Neural progenitor cell (in vitro differentiated cells): Measurements from ENCODE around the gene COL4A4. TPM values are rescaled to one million over a fixed set of nuclear protein-coding genes. Genes with fewer than 3 reads are reported as not detected.

Experiments used
- DNase-seq: peaks from one replicate; pipeline ENCODE4 v3.0.0-alpha.2; 2016; ENCODE audit warnings: low spot score
- H2AFZ ChIP-seq: fragments of 200-600 bp; sonication (generic); replicated peaks from 2 replicates; pipeline ENCODE4 v1.6.1; 2016; ENCODE audit warnings: antibody characterized with exemption
- H3F3A ChIP-seq: fragments of 200-600 bp; sonication (generic); 2 replicates; pipeline ENCODE4 v1.6.1; 2016; ENCODE audit warnings: antibody characterized with exemption, low read depth
- H3K27ac ChIP-seq: fragments of 200-600 bp; sonication (generic); 2 replicates; pipeline ENCODE4 v1.5.1; 2016; ENCODE audit warnings: mild to moderate bottlenecking
- H3K27me3 ChIP-seq: fragments of 200-600 bp; sonication (generic); 2 replicates; pipeline ENCODE4 v1.6.1; 2016; ENCODE audit warnings: mild to moderate bottlenecking, moderate library complexity
- H3K36me3 ChIP-seq: fragments of 200-600 bp; sonication (generic); 2 replicates; pipeline ENCODE4 v1.5.1; 2016
- H3K4me1 ChIP-seq: fragments of 200-600 bp; sonication (generic); 2 replicates; pipeline ENCODE4 v1.6.1; 2016; ENCODE audit warnings: mixed run types
- H3K4me2 ChIP-seq: fragments of 200-600 bp; sonication (generic); 2 replicates; pipeline ENCODE4 v1.6.1; 2016
- H3K4me3 ChIP-seq: fragments of 200-600 bp; sonication (generic); 2 replicates; pipeline ENCODE4 v1.5.1; 2016
- H3K79me2 ChIP-seq: fragments of 200-600 bp; sonication (generic); 2 replicates; pipeline ENCODE4 v1.6.1; 2016; ENCODE audit warnings: low read depth
- H3K9ac ChIP-seq: fragments of 200-600 bp; sonication (generic); 2 replicates; pipeline ENCODE4 v1.6.1; 2016
- H3K9me3 ChIP-seq: fragments of 200-600 bp; sonication (generic); 2 replicates; pipeline ENCODE4 v1.5.1; 2016; ENCODE audit warnings: low read depth
- H4K20me1 ChIP-seq: fragments of 200-600 bp; sonication (generic); 2 replicates; pipeline ENCODE4 v1.6.1; 2016; ENCODE audit warnings: low read depth
- H3K27ac Mint-ChIP-seq: 3 replicates; pipeline ENCODE4 v1.8.0; 2021; ENCODE audit warnings: mixed read lengths
- H3K27me3 Mint-ChIP-seq: 2 replicates; pipeline ENCODE4 v1.8.0; 2022; ENCODE audit warnings: low read depth, mild to moderate bottlenecking, inconsistent platforms, moderate library complexity, mixed read lengths; ENCODE audit not compliant: insufficient read depth
- H3K36me3 Mint-ChIP-seq: 3 replicates; pipeline ENCODE4 v1.8.0; 2021; ENCODE audit warnings: mixed read lengths
- H3K4me1 Mint-ChIP-seq: 3 replicates; pipeline ENCODE4 v1.8.0; 2021; ENCODE audit warnings: mixed read lengths
- H3K4me3 Mint-ChIP-seq: 3 replicates; pipeline ENCODE4 v1.8.0; 2021; ENCODE audit warnings: mild to moderate bottlenecking, moderate library complexity, mixed read lengths
- H3K9me3 Mint-ChIP-seq: 3 replicates; pipeline ENCODE4 v1.8.0; 2020; ENCODE audit warnings: mixed read lengths
- EZH2 ChIP-seq: fragments of 200-600 bp; sonication (generic); IDR thresholded peaks from 2 replicates; pipeline ENCODE4 v1.6.1; 2017; ENCODE audit warnings: antibody characterized with exemption, mild to moderate bottlenecking, moderate library complexity
- EZH2phosphoT487 ChIP-seq: fragments of 200-600 bp; sonication (generic); IDR thresholded peaks from 2 replicates; pipeline ENCODE4 v1.6.1; 2017; ENCODE audit warnings: antibody characterized with exemption
- total RNA-seq: library from RNA; depleted of rRNA; stranded (reverse); fragments of >200 nt; gene quantifications from 2 replicates; pipeline ENCODE4 v1.2.3, GENCODE V29; 2015; ENCODE audit warnings: low replicate concordance
- TF ChIP-seq, protein P1 (sequence below): fragments of 200-600 bp; sonication (generic); IDR thresholded peaks from 2 replicates; pipeline ENCODE4 v1.5.1; 2017; ENCODE audit warnings: antibody characterized with exemption, mild to moderate bottlenecking

COL4A4 gene
- total RNA-seq, 1 donor from 2014 or later = 0.60 TPM

DNA sequence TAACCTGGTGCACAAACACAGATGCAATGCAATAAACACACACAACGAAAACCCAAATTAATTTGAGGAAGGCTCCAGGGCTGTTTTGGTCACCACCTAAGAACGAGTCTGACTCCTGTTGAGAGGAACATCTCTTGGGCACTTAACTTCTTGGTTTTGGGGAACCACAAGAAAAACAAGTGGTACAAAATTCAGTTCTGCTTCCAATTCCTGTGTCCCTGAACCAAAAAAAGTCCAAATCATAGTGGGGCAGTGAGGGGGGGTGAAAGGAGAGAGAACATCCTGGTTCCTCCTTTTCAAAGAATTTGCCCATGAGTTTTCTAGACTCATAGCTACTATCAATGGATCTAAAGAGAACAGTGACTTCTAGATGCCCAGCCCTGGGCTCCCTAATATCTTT, 143.6 kb downstream of the COL4A4 start:
- H3K4me3 Mint-ChIP-seq = no peak overlapping the region
- H3K27me3 Mint-ChIP-seq = peaks cover 6% of the 10 kb centered on the region
- Histone ChIP-seq H3K4me3 (no peak overlapping the region), H2AFZ (no peak overlapping the region), H3K9me3 (no peaks in the 10 kb centered on the region), H3K36me3 (no peaks in the 10 kb centered on the region), H3K79me2 (no peaks in the 10 kb centered on the region), H3K4me2 (no peak overlapping the region), H3K27me3 (no peaks in the 10 kb centered on the region), H3K27ac (no peak overlapping the region), H4K20me1 (no peaks in the 10 kb centered on the region), H3K4me1 (no peaks in the 10 kb centered on the region), H3F3A (no peaks in the 10 kb centered on the region), H3K9ac (no peak overlapping the region)
- H3K9me3 Mint-ChIP-seq = no peaks in the 10 kb centered on the region
- no peak overlapping the region for H3K27ac Mint-ChIP-seq
- no peak for DNase-seq
- TF ChIP-seq, protein P1, sequence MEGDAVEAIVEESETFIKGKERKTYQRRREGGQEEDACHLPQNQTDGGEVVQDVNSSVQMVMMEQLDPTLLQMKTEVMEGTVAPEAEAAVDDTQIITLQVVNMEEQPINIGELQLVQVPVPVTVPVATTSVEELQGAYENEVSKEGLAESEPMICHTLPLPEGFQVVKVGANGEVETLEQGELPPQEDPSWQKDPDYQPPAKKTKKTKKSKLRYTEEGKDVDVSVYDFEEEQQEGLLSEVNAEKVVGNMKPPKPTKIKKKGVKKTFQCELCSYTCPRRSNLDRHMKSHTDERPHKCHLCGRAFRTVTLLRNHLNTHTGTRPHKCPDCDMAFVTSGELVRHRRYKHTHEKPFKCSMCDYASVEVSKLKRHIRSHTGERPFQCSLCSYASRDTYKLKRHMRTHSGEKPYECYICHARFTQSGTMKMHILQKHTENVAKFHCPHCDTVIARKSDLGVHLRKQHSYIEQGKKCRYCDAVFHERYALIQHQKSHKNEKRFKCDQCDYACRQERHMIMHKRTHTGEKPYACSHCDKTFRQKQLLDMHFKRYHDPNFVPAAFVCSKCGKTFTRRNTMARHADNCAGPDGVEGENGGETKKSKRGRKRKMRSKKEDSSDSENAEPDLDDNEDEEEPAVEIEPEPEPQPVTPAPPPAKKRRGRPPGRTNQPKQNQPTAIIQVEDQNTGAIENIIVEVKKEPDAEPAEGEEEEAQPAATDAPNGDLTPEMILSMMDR = no peak
- TF ChIP-seq EZH2 = no peak
- TF ChIP-seq EZH2phosphoT487 = no peak
- no peaks in the 10 kb centered on the region for H3K36me3 Mint-ChIP-seq
- H3K4me1 Mint-ChIP-seq = peaks cover 3% of the 10 kb centered on the region

DNA sequence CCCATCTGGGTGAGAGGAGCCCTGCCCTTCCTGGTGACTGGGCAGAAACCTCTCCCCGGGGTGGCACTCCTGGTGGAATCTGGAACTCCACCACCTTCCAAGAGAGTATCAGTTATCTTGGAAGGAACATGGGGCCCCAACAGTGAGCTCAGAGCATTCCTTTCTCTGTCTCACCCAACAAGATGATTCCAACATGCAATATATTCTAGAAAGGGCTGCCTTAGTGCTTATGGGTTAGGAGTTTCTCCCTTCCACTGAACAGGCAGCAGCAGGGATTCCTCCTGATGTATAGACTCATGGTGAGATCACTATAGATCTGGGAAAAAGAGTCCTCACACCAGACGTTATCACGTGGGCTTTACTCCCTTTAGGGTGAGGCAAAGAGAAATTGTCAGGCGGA, 147.1 kb downstream of the COL4A4 start:
- H3K36me3 ChIP-seq = no peaks in the 10 kb centered on the region
- Mint-ChIP-seq H3K36me3 (no peaks in the 10 kb centered on the region), H3K27ac (peak overlapping the region; percentile 13), H3K9me3 (peaks cover 3% of the 10 kb centered on the region), H3K27me3 (peaks cover 6% of the 10 kb centered on the region), H3K4me1 (peaks cover 3% of the 10 kb centered on the region), H3K4me3 (no peak overlapping the region)
- no peaks in the 10 kb centered on the region for H3K9me3 ChIP-seq
- no peaks in the 10 kb centered on the region for H3K27me3 ChIP-seq
- DNase-seq = no peak
- H3K9ac ChIP-seq = no peak overlapping the region
- H3F3A ChIP-seq = no peaks in the 10 kb centered on the region
- H3K27ac ChIP-seq = no peak overlapping the region
- no peak overlapping the region for H2AFZ ChIP-seq
- no peaks in the 10 kb centered on the region for H4K20me1 ChIP-seq
- H3K79me2 ChIP-seq = no peaks in the 10 kb centered on the region
- no peak overlapping the region for H3K4me2 ChIP-seq
- TF ChIP-seq EZH2 (no peak), EZH2phosphoT487 (no peak)
- TF ChIP-seq, protein P1 = no peak
- no peaks in the 10 kb centered on the region for H3K4me1 ChIP-seq
- no peak overlapping the region for H3K4me3 ChIP-seq

- no peaks in the 10 kb centered on the region for H3K27me3 ChIP-seq
- no peak overlapping the region for H3K27ac ChIP-seq
- no peaks in the 10 kb centered on the region for H3F3A ChIP-seq
- peaks cover 3% of the 10 kb centered on the region for H3K9me3 Mint-ChIP-seq
- H3K4me2 ChIP-seq = no peak overlapping the region
- no peaks in the 10 kb centered on the region for H4K20me1 ChIP-seq
- H3K79me2 ChIP-seq = no peaks in the 10 kb centered on the region
- TF ChIP-seq EZH2 = no peak
- TF ChIP-seq, protein P1 = no peak
- no peak for TF ChIP-seq EZH2phosphoT487
- H3K9ac ChIP-seq = no peak overlapping the region
- no peak overlapping the region for H3K27ac Mint-ChIP-seq
- peaks cover 4% of the 10 kb centered on the region for H3K27me3 Mint-ChIP-seq
- no peaks in the 10 kb centered on the region for H3K9me3 ChIP-seq
- H3K4me3 Mint-ChIP-seq = no peak overlapping the region
- H3K4me1 Mint-ChIP-seq = peaks cover 3% of the 10 kb centered on the region
- H3K36me3 ChIP-seq = no peaks in the 10 kb centered on the region
- H2AFZ ChIP-seq = no peak overlapping the region
- H3K4me3 ChIP-seq = no peak overlapping the region
- no peak for DNase-seq
- no peaks in the 10 kb centered on the region for H3K36me3 Mint-ChIP-seq
- no peaks in the 10 kb centered on the region for H3K4me1 ChIP-seq
Observed at GRCh38 chr2:227013881-227014280, 150.1 kb downstream of the COL4A4 start.
